ENCODE data around the gene MAGEA3.
"Not testable (repeated sequence)": the region's sequence is repeated elsewhere in the genome, so short reads cannot be mapped to it uniquely, and the experiment has no call there.

MAGEA3 gene, protein sequence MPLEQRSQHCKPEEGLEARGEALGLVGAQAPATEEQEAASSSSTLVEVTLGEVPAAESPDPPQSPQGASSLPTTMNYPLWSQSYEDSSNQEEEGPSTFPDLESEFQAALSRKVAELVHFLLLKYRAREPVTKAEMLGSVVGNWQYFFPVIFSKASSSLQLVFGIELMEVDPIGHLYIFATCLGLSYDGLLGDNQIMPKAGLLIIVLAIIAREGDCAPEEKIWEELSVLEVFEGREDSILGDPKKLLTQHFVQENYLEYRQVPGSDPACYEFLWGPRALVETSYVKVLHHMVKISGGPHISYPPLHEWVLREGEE

DNA sequence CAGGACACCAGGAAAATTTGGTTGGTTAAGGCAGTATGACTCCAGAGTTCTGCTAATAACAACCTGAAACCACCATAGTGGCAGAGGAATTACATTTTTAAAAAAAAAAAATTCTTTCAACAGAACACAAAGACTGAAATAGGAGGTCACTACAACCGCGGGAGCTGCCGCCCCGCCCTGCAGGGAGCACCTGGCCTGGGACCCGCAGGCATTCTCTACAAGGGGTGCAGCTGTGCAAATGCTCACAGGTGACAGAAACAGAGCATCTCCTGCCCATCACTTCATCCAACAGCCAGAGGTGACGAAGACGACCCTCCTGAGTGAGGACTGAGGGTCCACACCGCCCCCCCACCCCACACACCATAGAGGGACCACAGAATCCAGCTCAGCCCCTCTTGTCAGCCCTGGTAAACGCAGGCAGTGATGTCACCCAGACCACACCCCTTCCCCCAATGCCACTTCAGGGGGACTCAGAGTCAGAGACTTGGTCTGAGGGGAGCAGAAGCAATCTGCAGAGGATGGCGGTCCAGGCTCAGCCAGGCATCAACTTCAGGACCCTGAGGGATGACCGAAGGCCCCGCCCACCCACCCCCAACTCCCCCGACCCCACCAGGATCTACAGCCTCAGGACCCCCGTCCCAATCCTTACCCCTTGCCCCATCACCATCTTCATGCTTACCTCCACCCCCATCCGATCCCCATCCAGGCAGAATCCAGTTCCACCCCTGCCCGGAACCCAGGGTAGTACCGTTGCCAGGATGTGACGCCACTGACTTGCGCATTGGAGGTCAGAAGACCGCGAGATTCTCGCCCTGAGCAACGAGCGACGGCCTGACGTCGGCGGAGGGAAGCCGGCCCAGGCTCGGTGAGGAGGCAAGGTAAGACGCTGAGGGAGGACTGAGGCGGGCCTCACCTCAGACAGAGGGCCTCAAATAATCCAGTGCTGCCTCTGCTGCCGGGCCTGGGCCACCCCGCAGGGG is at the start of gene MAGEA3:
TSS of gene MAGEA3 (plus strand) at position 843 of the 980 bp plus-strand sequence. CDS start 2,039 bp downstream, outside the sequence.
- DNase-seq, result not testable (repeated sequence)

DNA sequence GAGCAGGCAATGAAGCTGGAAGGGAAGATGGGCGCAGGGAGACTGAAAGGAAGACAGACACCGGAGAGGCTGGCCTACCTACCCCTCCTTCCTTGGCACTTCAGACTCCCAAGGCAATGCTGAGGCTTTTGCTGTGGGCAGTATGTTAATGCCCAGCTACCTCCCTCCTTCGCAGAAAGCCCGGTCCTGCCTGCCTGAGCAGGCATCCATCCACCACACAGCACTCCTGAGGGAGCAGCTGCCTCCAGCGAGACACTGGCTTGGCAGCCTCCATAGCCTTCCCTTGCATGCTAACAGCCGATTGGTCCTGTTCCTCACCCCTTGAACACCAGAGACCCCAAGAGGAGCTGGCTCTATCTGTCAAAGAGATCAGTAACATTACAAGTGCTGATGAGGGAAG is 46.5 kb upstream of the MAGEA3 start:
- DNase-seq, result no peak

DNA sequence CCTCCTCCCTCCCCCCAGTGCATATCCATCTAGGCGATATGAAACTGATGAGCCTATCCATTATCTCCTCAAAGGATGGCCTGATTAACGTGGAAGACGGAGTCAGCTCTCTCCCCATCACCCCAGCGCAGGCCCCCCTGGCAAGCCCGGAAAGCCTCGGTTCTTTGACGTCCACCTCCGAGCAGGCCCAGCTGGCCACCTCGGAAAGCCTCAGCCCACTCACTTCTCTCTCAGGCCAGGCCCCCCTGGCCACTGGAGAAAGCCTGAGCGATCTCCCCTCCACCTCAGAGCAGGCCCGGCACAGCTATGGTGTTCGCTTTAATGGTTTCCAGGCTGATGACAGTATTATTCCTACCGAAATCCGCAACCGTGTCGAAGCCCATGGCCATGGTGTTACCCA is 46.1 kb upstream of the MAGEA3 start:
- DNase-seq, result no peak

DNA sequence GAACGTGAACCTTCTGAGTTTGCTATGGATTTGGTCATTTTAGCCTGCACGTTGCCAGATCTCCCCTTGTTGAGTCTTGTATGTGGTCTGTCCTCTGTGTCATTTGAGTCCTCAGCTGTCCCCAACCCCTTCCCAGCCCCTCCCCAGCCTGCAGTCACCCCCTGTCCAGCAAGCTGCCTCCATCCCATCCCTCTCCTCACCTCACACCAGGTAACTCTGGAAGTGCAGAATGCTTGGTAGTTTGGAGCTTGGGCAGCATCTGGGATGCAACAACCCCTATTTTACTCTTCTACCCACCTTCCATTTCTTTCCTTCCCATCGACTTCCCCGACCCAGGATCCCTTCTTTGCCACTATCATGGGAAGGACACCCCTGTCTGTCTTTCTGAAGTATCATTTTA is 42.5 kb upstream of the MAGEA3 start:
- no peak for DNase-seq

DNA sequence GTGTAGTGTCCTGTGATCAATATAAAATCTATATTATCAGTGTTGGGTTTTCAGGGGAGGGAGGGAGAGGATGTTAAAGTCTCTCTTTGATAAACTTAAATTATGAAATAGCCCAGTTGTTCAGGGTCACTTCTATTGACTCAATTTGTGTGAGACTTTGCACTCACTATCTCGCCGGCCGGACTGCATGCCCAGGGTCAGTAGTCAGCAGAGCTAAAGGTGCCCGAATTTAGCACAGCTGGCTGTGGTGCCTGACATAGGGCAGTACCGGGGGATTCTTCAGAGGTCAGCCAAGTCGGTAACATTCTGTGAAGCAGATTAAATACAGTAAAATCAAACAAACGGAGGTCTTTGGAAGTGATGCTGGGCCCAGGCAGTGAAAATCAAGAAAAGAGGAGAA is 41.7 kb upstream of the MAGEA3 start:
- no peak for DNase-seq

DNA sequence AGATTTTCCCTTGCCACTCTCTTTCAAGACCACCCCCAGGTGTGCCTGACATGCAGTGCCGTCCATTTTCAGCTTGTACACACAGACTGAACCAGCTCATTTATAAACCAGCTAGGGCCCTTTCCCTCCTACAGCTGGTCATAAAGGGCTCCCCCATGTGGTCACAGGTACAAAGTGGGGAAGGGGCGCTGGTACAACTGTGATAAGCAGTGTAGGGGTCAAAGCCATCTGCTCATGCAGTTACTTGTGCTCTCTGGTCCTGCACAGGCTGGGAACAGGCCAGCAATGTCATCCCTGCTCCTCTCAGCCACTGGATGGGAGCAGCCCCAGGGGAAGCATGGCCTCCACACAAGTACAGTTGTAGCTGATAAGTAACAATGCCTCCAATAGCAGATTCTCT is 40.3 kb upstream of the MAGEA3 start:
- no peak for DNase-seq

DNA sequence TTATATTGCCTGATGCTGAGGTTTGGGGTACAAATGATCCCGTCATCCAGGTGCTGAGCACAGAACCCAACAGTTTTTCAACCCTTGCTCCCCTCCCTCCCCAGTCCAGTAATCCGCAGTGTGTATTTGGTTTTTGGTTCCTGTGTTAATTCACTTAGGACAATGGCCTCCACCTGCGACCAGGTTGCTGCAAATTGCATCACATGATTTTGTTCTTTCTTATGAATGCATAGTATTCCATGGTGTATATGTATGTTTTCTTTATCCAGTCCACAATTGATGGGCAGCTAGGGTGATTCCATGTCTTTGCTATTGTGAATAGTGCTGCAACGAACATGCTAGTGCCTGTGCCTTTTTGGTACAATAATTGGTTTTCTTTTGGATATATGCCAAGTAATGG is 35.5 kb upstream of the MAGEA3 start:
- no peak for DNase-seq

DNA sequence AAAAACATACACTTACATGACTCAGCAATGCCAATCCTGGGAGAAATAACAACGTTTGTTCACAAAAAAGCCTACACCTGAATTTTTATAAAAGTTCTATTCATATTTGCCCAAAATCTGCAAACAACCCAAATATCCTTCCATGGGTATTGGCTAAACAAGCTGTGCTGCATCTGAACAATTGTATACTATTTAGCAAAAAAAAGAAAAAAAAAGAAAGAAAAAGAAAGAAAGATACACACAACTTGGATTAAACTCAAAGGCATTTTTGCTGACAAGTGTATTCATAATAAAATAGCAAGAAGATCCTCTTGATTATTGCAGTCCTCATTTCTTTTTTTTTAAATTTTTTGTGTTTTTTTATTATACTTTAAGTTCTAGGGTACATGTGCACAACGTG is 24.5 kb upstream of the MAGEA3 start:
- no peak for DNase-seq

DNA sequence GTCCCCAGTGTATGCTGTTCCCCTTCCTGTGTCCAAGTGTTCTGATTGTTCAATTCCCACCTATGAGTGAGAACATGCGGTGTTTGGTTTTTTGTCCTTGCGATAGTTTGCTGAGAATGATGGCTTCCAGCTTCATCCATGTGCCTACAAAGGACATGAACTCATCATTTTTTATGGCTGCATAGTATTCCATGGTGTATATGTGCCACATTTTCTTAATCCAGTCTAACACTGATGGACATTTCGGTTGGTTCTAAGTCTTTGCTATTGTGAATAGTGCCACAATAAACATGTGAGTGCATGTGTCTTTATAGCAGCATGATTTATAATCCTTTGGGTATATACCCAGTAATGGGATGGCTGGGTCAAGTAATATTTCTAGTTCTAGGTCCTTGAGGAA is 23.9 kb upstream of the MAGEA3 start:
- not testable (repeated sequence) for DNase-seq

DNA sequence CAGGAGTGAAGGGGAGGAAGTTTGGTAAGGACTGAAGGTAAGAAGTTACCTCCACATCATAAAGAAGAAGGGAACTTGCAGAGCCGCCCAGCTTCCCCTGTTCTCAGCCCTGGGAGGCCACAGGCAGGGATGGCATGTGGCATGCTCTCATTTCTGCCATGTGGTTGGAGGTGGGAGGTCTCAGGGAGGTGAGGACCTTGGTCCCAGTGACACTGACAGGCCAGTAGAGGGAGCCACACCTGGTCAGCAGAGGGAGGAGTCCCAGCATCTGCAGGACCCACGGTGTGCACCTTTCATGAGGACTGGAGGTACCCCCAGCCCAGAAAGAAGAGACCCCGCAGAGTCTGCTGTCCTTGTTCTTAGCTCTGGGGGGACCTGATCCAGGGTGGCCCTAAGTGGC is 17.6 kb upstream of the MAGEA3 start:
- not testable (repeated sequence) for DNase-seq

DNA sequence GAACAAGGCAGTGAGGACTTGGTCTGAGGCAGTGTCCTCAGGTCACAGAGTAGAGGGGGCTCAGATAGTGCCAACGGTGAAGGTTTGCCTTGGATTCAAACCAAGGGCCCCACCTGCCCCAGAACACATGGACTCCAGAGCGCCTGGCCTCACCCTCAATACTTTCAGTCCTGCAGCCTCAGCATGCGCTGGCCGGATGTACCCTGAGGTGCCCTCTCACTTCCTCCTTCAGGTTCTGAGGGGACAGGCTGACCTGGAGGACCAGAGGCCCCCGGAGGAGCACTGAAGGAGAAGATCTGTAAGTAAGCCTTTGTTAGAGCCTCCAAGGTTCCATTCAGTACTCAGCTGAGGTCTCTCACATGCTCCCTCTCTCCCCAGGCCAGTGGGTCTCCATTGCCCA is 1.8 kb downstream of the MAGEA3 start:
- DNase-seq, result not testable (repeated sequence)

DNA sequence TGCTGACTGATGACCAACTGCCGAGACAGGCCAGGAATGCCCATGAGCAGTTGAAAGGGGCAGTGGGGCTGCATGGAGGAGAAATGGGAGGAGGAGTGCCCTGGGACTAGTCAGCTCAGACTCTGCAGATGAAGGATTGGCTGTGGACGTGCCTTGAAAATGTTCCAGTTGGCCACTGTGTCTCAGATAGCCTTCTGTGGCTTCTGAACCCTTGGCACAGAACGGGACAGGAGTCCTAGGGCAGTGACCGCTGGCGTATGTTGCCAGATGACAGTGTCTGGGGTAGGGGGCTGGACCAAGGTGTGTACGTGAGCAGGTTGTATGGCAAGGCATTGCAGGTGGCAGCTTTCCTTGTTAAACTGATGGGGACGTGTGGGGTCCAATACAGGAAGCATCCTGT is 7.9 kb downstream of the MAGEA3 start:
- not testable (repeated sequence) for DNase-seq

DNA sequence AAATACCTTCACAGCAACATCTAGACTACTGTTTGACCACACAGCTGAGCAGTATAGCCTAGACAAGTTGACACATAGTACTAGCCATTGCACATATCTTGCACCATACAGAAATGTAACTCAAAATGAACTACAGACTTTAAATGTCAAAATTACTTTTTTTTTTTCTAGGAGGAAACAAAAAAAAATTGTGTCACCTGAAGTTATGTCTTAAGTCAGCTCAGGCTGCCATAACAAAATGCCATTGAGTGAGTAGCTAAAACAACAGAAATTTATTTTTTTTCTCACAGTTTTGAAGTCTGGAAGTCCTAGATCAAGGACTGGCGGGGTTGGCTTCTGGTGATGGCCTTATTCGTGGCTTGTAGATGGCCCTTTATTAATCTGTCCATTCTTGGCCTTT is 10.6 kb downstream of the MAGEA3 start, which contains the start of gene CSAG2:
TSS of gene CSAG2 (minus strand) at position 101 of the 400 bp plus-strand sequence. CDS start 161 bp downstream, outside the sequence.
- DNase-seq, result not testable (repeated sequence)

DNA sequence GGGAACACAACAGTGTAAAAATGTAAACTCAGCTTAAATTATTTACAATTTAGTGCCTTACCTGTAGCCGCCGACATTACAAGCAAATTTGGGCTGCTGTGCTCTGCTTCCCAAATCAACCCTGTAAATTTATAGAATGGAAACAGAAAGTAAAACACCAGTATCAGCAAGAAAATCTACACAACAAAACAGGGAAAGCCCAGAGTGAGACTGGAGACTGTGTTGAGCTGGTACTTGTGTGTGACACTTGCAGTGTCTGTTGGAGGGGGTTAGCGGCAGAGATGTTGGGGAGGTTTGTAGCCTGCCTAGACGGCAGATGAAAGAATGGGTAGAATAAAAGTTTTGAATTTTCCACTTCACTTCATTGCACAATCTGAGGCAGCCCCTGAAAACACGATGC is 14.6 kb downstream of the MAGEA3 start:
- not testable (repeated sequence) for DNase-seq

DNA sequence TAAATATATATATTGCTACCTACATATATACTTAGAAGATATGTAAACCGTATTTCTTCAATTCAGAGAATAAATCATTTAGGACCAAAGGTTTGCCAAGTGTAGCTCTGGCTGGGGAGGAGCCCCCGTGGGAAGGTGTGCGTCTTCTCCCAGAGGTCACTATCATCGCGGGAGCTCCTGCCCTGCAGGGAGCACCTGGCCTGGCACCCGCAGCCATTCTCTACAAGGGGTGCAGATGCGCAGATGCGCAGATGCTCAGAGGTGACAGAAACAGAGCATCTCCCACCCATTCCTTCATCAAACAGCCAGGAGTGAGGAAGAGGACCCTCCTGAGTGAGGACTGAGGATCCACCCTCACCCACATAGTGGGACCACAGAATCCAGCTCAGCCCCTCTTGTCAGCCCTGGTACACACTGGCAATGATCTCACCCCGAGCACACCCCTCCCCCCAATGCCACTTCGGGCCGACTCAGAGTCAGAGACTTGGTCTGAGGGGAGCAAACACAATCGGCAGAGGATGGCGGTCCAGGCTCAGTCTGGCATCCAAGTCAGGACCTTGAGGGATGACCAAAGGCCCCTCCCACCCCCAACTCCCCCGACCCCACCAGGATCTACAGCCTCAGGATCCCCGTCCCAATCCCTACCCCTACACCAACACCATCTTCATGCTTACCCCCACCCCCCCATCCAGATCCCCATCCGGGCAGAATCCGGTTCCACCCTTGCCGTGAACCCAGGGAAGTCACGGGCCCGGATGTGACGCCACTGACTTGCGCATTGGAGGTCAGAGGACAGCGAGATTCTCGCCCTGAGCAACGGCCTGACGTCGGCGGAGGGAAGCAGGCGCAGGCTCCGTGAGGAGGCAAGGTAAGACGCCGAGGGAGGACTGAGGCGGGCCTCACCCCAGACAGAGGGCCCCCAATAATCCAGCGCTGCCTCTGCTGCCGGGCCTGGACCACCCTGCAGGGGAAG is 15.5 kb downstream of the MAGEA3 start, which contains the start of gene MAGEA2B:
TSS of gene MAGEA2B (plus strand) at position 814 of the 973 bp plus-strand sequence. CDS start 2,479 bp downstream, outside the sequence.
- DNase-seq, result not testable (repeated sequence)

DNA sequence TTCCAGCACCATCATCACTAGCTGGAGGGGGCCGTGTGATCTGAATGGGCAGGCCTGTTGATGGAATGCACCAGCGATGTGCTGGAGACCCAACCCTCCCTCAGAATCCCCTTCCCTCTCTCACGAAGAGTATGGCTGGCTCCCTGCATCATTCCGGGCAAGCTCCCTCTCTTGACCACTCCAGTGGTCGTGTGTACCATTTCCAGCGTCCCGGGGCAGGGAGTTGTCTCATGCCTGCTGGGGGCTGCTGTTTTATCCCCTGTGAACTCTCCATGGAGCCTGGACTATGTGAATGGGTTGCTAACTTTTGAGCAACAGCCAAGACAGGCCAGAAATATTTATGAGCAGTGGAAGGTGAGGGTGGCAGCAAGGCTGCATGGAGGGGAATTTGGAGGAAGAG is 26.8 kb downstream of the MAGEA3 start:
- no peak for DNase-seq

DNA sequence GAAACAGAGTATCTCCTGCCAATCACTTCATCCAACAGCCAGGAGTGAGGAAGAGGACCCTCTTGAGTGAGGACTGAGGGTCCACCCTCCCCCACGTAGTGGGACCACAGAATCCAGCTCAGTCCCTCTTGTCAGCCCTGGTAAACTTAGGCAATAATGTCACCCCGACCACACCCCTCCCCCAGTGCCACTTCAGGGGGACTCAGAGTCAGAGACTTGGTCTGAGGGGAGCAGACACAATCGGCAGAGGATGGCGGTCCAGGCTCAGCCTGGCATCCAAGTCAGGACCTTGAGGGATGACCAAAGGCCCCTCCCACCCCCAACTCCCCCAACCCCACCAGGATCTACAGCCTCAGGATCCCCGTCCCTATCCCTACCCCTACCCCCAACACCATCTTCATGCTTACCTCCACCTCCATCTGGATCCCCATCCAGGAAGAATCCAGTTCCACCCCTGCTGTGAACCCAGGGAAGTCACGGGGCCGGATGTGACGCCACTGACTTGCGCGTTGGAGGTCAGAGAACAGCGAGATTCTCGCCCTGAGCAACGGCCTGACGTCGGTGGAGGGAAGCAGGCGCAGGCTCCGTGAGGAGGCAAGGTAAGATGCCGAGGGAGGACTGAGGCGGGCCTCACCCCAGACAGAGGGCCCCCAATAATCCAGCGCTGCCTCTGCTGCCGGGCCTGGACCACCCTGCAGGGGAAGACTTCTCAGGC is 34.8 kb downstream of the MAGEA3 start, which contains the start of the genes CSAG1 and MAGEA12:
TSS of gene CSAG1 (minus strand) at position 461 of the 715 bp plus-strand sequence. CDS start 1,261 bp downstream, outside the sequence.
TSS of gene MAGEA12 (plus strand) at position 497 of the 715 bp plus-strand sequence. CDS start 2,405 bp downstream, outside the sequence.
- no peak for DNase-seq

DNA sequence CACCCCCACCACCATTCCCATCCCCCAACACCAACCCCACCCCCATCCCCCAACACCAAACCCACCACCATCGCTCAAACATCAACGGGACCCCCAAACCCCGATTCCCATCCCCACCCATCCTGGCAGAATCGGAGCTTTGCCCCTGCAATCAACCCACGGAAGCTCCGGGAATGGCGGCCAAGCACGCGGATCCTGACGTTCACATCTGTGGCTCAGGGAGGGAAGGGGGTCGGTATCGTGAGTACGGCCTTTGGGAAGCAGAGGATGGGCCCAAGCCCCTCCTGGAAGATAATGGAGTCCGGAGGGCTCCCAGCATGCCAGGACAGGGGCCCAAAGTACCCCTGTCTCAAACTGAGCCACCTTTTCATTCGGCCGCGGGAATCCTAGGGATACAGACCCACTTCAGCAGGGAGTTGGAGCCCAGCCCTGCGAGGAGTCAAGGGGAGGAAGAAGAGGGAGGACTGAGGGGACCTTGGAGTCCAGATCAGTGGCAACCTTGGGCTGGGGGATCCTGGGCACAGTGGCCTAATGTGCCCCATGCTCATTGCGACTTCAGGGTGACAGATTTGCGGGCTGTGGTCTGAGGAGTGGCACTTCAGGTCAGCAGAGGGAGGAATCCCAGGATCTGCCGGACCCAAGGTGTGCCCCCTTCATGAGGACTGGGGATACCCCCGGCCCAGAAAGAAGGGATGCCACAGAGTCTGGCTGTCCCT is 35.7 kb downstream of the MAGEA3 start:
- not testable (repeated sequence) for DNase-seq

DNA sequence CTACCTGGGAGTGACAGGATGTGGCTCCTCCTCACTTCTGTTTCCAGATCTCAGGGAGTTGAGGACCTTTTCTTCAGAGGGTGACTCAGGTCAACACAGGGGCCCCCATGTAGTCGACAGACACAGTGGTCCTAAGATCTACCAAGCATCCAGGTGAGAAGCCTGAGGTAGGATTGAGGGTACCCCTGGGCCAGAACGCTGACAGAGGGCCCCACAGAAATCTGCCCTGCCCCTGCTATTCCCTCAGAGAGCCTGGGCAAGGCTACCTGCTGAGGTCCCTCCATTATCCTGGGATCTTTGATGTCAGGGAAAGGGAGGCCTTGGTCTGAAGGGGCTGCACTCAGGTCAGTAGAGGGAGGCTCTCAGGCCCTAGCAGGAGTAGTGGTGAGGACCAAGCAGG is 36.5 kb downstream of the MAGEA3 start:
- no peak for DNase-seq

DNA sequence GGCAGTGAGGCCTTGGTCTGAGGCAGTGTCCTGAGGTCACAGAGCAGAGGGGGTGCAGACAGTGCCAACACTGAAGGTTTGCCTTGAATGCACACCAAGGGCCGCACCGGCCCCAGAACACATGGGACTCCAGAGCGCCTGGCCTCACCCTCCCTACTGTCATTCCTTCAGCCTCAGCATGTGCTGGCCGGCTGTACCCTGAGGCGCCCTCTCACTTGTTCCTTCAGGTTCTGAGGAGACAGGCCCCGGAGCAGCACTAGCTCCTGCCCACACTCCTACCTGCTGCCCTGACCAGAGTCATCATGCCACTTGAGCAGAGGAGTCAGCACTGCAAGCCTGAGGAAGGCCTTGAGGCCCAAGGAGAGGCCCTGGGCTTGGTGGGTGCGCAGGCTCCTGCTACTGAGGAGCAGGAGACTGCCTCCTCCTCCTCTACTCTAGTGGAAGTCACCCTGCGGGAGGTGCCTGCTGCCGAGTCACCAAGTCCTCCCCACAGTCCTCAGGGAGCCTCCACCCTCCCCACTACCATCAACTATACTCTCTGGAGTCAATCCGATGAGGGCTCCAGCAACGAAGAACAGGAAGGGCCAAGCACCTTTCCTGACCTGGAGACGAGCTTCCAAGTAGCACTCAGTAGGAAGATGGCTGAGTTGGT is 37.4 kb downstream of the MAGEA3 start:
- DNase-seq, result no peak
